Endometrium (tissue), 2 donors: Measurements from ENCODE around the gene MPPED1.

ENCODE experiments used
- FAIRE-seq: peaks from 2 replicates; lab custom pipeline; 2012; peaks lifted over from hg19 to GRCh38; lab: Jason Lieb, UNC
- donor health status: control.
- donor health status: control.

Gene MPPED1

DNA sequence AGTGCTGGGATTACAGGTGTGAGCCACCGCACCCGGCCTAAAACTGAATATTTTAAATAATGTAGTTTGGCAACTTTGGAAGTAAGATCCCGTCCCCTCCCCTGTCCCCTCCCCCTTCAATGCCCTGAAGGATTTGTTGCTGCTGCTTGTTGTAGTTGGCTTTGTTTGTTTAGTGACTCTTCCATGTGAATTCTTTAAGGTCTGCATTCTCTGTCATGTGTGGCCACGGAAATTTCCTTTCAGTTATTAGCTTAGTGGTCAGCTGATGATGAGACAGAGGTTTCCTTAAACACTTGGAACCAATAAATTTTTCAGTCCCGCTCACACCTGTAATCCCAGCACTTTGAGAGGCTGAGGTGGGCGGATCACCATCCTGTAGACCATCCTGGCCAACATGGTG lies 109.9 kb downstream of the MPPED1 start:
- FAIRE-seq, result no peak

DNA sequence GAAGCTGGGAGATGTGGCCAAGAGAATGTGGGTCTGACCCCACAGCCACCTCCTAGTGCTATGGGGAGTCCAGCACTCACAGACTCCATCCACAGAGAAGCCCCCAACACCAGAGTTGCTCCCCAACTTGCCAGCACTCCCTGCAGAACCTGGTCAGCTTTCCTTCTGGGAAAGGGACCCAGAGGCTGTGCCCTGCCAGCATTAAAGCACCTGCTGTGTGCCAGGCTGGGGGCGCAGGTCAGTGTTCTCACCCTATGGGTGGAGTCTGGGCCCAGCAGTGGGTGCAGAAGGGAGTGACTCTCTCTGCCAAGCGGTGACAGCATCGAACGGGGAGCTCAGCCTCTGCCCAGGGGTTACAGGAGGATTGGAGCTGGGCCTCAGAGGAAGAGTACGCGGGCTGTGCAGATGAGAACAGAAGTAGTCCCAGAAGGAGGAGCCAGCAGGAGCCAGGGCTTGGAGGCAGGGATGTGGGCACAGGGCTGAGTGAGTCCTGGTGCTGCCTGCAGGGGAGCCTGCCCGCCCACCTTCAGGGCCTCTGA lies 114.4 kb downstream of the MPPED1 start:
- FAIRE-seq, result no peak

DNA sequence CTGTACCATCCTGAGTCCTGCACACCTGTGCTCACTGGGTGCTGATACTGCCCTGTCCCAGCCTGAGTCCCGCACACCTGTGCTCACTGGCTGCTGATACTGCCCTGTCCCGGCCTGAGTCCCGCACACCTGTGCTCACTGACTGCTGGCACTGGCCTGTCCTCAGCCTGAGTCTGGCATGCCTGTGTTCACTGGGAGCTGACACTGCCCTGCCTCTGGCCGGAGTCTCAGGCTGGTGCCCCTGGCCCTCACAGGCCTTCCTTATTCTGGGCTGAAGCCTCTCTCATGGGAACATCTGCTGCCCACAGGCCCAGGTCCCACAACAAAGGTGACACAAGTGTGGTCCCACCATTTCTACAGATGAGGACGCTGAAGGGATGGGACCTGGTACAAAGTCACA lies 115.1 kb downstream of the MPPED1 start:
- no peak for FAIRE-seq

DNA sequence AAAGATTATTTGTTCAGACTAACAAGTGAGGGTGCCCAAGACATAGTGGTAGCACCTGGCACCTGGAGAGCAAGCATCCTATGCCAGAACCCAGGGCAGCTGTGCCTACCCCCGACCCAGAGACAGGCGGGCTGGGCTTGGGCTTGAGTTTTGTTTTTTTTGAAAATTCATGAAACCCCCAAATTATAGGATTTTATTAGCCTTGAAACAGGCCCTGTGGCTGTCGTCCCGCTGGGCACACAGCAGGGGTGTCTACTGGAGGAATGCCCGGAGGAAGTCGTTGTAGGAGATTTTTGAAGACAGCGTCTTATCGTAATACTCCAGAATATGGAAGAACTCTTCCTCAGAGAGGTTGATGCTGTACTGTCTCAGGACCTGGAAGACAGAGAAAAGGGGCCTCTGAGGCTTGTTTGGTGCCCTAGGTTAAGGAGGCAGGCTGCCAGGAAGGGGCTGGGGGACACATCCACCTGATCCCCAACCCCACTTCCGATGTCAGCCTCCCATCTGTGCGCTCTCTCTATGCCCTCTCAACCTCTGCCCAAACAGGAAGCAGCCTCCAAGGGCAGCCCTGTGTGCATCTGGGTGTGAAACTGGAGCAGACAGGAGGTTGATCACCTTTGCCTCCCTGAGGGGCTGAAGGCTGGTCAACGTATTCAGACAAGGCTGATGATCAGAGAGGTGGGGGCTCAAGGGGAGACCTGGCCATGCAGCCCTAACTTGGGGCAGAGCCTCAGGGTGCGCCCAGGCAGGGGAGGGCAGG lies 117.0 kb downstream of the MPPED1 start:
- FAIRE-seq, result no peak

DNA sequence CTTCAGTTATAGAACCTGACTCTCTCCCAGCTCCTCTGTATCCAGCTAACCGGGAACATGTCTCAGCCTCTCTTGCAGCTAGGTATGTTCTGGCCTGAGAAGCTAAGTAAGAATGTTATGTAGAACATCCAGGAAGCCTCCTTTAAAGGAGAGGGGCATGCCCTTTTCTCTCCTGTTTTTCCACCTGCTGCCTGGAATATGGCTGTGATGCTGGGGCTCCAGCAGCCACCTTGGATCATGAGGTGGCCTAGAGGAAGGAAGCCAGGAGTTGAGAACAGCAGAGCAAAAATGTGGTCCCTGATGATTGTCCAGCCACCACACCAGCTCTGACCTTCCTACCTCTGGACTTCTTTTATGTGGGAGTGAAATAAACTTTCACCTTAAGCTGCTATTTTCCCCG lies 117.6 kb downstream of the MPPED1 start:
- FAIRE-seq, result no peak

DNA sequence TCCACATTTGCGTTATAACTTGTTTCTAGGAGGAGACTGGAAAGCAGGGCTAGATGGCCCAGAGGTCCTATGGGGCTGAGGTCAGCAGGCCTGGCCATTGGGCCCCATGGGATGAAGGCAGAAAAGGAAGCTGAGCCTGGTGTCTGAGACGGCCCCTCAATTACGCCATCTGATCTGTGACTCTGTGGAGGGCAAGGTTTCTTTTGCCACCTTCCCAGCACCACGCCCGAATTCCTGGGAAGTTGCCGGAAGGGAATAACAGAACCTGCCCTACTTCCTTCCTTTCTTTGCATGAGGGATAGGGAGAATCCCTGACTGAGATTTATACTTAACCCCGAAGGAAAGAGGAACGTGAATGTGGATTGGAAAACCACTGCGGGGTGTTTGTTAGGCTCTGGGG lies 118.1 kb downstream of the MPPED1 start:
- FAIRE-seq, result no peak

DNA sequence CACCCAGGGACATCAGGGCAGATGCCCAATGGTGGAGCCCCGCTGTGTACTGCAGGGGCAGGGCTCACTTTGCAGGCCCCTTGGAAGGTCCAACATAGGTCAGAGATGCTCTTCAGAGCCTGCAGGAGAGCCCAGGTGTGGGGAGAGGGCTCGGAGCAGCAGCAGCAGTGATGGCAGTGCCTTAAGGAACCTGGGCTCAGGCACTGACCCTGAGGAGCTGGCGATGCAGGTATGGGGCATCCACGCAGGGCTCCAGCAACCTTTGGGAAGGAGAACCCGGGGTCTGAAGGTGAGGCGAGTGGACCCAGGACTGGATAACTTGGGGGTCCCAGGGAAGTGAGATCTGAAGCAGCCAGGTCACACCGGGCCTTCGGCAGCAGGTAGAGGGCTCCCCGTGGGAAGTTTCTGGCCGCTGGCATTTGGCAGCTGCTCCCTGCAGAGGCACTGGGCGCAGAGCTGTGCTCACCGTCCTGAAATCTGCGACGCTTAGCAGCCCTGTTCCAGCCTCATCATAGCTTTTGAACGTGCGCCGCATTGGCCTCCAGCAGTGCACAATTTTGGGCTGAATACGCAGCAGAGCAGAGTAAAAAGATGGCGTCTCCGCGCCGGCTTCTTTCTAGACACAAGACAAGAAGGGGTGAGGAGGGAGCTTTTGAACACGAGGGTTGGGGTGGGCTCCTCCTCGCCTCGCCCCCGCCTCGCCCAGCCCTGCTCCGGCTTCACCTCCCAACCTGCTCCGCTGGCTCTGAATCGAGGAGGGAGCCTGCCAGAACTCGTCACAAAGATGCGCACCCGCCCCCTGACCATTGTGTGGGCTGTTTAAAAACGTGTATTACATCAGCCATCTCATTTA lies 118.8 kb downstream of the MPPED1 start:
- FAIRE-seq, result no peak

DNA sequence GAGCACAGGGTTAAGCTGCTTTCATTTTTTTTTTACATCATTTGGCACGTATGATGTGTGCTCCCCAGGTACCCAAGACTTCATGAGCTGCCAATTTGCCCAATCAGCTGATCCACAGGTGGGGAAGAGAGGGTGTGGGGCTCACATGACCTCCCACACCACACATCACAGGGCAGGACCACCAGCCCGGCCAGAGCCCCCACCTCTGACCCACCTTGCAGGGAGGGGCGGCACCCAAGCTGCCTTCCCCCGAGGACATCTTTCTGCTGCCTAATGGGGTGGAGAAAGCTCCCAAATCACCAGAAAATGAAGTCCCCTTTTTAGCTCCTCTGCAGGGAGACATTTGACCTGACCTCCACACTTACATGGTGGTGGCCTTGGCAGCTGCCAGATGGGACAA lies 119.8 kb downstream of the MPPED1 start:
- FAIRE-seq, result no peak

DNA sequence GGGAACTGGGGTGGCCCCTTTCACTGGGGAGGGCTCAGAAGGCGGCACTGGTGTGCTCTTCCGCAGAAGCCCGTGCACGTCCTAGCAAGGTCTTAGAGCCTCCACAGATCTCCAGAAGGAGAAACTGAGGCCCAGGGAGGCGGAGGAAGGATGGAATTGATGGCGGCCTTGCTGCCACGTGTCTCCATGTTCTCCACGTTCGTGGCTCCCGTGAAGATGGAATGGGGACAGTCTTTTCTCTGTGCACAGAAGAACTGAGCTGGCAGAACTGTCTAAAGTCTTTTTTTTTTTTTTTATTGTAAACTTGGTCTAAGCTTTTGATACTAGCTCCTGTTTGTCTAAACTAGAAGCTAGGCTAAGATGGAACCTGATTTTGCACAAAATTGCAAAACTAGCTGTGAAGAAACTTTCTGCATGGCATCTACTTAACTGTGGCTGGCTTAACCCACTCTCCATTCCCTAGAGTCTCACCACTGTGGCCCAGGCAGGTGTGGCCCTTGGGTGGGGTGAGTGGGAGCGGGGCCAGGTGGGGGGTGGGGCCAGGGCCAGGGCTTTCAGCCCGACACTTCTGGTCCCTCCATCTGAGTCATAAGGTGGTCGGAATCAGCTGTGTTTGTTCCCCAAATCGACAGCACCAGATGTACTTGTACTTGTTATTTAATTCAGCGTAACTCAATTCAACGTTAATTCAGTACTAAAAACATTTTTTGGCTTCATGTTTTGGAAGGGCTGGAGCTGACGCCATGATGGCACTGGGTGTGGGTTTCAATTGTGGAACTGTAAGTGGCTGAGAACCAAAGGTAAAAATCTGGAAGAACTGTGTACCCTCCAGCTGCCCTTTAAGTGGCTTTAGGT lies 120.7 kb downstream of the MPPED1 start:
- no peak for FAIRE-seq

DNA sequence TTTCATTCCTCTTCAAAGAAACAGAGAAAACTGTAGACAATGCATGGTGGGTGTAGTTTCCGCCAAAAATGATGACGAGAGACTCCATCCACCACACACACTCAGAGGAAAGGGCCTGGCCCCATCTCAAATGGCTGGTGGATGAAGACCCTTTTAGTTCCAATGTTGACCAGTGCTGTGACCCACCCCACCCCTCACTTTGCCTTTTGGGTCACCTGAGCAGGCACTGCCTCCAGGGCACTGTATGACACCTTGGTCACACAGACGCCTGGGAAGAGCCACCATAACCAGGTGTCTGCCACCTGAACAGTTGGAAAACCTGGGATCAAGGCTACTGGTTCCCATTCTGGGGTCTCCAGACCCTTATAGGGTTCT lies 121.3 kb downstream of the MPPED1 start:
- no peak for FAIRE-seq

DNA sequence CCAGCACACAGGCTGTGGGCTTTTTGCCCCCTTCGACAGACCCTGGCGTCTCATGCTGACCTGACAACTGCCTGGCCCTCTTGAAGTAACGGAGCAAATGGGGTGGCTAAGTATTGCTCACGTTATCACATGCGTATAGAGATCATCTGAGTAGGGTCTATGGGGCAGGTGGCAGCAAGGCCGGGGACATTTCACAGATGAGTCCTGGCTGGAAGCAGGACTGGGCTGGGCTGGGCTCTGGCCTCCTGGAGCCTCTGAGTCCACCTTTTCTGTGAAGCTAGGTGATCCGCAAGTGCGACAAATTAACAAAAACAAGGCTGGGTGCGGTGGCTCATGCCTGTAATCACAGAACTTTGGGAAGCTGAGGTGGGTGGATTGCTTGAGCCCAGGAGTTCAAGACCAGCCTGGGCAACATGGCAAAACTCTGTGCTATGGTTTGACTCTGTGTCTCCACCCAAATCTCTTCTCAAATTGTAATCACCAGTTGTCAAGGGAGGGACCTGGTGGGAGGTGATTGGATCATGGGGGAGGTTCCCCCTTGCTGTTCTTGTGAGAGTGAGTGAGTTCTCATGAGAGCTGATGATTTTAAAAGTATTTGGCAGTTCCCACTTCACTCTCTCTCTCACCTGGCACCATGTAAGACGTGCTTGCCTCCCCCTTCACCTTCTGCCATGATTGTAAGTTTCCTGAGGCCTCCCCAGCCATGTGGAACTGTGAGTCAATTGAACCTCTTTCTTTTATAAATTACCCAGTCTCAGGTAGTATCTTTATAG lies 122.0 kb downstream of the MPPED1 start:
- FAIRE-seq, result no peak

DNA sequence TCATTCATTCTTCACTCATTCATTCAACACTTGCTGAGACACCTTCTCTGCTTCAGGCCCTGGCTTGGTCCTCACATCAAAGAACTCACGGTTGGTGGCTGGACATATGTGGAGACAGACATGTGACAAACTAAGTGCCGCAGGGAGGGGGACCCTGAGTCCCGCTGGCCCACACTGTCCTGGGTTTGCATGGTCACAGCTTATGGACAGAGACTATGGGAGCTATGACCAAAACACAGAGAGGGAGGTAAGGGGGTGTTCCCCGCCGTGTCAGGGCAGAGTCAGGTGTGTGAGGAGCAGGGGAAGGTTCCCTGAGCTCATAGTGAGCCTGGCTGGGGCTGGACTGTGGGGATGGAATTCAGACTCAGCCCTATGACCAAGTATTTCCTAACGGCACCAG lies 123.1 kb downstream of the MPPED1 start:
- FAIRE-seq, result no peak

DNA sequence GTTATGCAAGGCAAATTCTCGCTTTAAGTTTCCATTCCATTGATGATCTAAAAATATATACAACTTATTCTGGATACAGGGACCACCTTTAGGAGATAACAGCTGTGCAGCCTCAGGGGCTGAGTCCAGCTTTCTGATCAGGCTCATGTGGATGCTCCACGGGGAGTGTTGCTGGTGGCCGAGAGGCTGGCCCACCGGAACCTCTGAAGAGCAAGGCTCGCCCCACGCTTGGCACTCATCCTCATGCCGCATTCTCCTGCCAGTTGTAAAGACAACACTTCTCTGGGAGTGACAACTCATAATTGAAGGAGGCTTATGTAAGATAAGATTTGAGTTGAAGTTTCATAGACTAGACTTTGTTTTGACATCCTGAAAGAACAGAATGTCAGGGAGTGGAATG lies 123.5 kb downstream of the MPPED1 start:
- no peak for FAIRE-seq

DNA sequence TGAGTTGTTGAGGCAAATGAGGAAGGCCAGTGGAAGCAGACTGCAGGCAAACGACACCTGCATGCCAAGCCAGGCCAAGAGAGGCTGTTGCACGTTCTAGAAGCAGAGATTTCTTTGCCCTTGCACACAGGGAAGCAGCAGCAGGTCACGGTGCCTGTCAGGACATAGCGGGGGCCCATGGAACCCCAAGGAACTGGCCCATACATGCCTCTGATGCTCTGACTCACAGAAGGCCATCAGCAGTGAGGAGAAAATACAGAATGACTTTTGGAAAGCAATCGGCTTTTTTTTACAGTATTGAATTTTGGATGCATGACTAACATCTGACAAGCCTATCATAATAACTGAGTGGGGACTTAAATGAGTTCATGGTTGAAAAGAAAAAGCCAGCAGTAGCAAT lies 123.9 kb downstream of the MPPED1 start:
- no peak for FAIRE-seq

DNA sequence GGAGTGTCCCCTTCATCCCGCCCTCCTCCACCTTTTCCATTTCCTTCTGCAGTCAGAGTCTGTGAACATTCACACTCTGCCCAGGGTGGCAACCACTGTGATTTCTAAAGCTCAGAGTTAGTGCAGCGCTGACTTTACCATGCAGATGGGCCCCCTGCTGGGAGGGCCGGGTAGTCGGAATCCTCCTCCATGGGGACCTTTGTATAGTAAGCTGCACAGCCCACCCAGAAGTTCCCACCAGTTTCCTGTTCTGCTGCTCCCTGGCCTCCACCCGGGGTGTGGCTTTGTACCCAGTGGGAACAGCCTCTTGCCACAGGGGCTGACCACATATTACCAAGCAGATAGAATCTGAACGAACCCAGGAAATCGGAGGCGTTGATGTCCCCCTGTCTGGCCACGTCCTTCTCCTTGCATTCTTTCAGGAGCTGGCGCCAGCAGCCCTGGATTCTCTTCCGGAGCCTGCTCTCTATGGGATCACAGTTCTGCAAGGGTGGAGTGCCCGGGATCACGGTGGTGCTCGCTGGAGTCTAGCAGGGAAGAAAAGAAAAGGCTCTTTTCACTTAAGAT lies 125.3 kb downstream of the MPPED1 start:
- no peak for FAIRE-seq

DNA sequence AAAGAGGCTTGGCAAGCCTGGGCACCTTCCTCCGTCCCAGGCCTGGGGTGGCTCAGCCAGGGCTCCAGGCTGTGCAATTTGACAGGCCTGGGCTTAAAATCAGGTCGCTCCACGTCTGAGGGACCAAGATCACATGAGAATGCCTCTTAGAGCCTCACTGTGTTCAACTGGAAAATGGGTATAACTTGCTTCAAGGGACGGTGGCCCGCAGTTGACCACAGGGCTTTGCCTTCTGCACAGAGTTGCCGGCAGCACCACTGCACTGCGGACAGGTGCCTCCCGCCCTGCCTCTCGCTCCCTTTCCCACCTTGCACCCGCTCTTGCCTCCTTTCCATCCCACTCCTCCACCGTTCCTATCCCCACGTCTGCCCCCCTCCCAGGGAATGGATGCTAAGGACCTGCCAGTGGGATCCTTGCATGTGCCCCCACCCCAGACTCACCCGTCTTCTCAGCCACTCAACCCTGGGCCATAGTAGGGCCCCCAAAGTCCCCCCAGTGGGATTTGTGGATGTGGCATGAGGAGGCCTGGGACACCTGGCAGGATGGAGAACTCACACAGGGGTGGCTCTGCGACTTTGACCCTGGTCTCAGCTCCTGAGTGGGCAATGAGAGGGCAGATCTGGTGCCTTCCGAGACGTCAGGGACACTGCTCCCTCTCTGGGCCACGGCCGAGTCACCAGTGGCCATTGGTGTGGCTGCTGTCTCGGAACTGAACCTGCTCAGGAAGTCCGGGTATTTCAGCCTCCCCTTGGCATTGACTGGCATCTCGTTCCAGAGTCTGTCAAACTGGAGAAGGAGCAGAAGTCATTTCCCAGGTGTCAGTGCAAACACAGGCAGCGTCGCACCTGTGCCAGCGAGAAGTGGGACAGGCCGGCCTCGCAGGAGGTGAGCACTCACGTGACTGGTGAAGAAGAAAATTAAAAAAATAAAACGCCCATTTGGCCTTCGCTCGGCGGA lies 128.0 kb downstream of the MPPED1 start:
- no peak for FAIRE-seq

DNA sequence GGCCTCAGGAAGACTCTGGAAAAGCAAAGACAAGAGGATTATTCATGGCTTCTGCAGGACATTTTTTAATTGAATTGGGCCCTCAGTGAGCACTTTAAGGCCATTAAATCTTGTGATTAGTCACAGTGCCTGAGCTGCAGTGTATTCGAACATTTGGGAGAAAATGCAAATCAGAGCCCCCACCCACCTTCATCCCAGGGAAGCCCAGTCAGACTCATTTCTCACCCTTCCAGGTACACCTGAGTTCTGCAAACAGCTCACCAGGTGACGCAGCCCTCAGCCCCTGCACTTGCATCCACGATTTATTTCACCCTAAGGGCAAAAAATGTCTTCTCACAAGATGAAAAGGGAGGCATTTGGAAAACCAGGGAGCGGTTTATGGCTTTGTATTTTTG lies 128.7 kb downstream of the MPPED1 start:
- FAIRE-seq, result no peak

DNA sequence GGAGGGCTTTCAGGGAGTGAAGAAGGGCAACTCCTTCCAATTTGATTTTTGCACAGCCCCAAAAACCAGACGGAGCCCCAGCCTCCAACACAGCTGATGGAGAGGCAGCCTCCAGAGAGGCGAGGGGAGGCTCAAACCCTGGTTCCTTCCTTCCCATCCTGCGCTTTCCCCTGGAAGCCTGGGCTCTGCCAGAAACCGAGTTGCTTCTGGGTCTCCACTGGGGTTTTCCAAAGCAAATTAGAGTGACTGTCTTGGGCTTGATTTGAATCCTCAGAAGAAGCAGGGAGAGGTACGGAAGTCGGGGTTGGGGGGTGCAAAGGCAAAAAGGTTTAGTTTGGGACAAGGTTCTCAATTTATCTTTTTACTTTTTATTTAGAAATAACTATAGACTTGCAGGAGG lies 129.2 kb downstream of the MPPED1 start:
- FAIRE-seq, result no peak

DNA sequence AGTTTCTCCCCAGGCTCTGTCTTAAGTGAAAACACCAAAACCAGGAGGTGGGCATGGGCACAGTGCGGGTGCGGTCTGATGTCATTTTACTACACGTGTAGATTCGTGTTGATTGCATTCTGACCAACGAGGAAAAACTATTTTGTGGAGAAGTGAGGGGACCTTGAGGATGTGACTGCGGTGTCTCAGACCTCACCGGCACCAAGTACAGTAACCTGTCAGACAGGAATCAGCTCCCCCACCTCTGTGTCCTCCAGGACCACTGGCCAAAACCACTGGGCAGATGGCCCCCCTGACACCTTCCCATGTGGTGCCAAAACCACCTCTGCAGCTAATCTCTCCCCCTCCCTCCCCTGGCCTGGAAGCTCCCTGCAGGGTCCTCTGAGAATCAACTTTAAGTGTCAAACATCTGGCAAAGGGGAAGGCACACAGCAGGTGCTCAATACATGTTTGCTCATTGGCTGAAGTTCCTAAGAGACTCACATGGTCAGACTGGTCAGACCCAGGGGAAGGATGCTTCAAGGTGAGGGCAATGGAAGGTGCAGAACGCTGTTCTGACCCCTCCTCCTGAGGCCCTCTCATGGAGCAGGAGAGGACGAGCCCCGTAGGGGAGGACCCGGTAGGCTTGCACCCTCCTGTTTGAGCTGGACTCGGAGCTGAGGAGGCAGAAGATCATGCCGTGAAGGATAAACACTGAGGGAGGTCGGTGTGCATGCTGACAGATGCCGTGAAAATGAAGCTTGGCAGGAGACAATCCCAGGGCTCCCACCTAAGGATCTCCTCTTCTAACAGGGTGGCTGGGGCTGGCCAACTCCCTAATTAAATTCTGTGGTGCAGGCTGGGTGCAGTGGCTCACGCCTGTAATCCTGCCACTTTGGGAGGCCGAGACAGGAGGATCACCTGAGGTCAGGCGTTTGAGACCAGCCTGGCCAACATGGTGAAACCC lies 129.9 kb downstream of the MPPED1 start:
- no peak for FAIRE-seq
